Effector memory CD4-positive, alpha-beta T cell (primary cell): ENCODE data around the gene SYDE2.
"Not testable (repeated sequence)": the region's sequence is repeated elsewhere in the genome, so short reads cannot be mapped to it uniquely, and the experiment has no call there.

Source experiments
- DNase-seq, 3 donors: peaks; one replicate each; pipeline ENCODE4 v3.0.0-alpha.2; 2020
- H3K27ac ChIP-seq: 2 replicates; pipeline ENCODE4 v1.7.0; 2013; ENCODE audit warnings: mild to moderate bottlenecking, low read length, moderate library complexity; ENCODE audit not compliant: insufficient read depth, poor library complexity, severe bottlenecking
- H3K27me3 ChIP-seq: replicated peaks from 2 replicates; pipeline ENCODE4 v1.7.0; 2013; ENCODE audit warnings: mild to moderate bottlenecking, low read length; ENCODE audit not compliant: insufficient read depth, control insufficient read depth, poor library complexity, severe bottlenecking
- H3K36me3 ChIP-seq: 2 replicates; pipeline ENCODE4 v1.7.0; 2013; ENCODE audit warnings: mild to moderate bottlenecking, low read length, moderate library complexity; ENCODE audit not compliant: control insufficient read depth, insufficient read depth
- H3K4me1 ChIP-seq: 2 replicates; pipeline ENCODE4 v1.7.0; 2013; ENCODE audit warnings: low read length, mild to moderate bottlenecking; ENCODE audit not compliant: control insufficient read depth, insufficient read depth, poor library complexity, severe bottlenecking
- H3K4me3 ChIP-seq: 2 replicates; pipeline ENCODE4 v1.7.0; 2013; ENCODE audit warnings: low read length, low read depth, mild to moderate bottlenecking; ENCODE audit not compliant: insufficient read depth, poor library complexity, severe bottlenecking
- H3K9me3 ChIP-seq: 2 replicates; pipeline ENCODE4 v1.7.0; 2013; ENCODE audit warnings: mild to moderate bottlenecking, low read length, moderate library complexity; ENCODE audit not compliant: control insufficient read depth

SYDE2 gene

DNA sequence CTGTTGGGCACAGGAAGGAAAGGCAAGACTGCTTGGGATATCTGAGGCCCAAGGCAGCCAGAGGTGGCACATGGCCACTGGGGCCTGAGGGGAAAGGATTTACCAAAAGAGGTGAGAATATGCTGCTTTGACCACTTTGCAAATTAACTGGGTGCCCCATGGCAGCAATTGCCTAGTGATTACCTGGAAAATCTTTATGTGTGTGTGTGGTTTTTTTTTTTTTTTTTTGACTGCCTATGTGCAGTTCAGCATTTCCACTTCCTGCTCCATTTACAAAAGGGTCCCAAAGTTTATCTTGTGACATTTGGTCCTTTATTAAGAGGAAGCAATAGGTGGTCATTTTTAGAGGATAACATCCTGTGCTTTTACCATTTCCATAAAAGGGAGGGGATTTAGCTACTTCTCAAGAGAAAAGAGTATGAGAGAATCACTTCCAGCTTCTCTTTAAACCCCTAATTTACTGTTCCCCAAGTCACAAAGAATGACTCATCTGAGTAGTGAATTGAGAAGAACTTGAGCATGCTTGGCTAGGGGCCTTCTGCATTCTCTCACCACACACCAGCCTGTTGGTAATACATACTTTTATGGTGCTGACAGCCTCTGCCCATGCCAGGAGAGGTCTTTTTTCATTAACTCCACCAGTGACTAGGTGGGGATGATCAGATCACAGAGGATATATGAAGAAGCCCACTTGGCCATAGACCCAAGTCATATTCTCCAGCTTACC lies 52.1 kb downstream of the SYDE2 start:
- no peak overlapping the region for H3K4me3 ChIP-seq
- H3K4me1 ChIP-seq = no peaks in the 10 kb centered on the region
- no peaks in the 10 kb centered on the region for H3K36me3 ChIP-seq
- H3K9me3 ChIP-seq = no peaks in the 10 kb centered on the region
- no peak overlapping the region for H3K27ac ChIP-seq
- H3K27me3 ChIP-seq = no peaks in the 10 kb centered on the region
- DNase-seq = no peak

DNA sequence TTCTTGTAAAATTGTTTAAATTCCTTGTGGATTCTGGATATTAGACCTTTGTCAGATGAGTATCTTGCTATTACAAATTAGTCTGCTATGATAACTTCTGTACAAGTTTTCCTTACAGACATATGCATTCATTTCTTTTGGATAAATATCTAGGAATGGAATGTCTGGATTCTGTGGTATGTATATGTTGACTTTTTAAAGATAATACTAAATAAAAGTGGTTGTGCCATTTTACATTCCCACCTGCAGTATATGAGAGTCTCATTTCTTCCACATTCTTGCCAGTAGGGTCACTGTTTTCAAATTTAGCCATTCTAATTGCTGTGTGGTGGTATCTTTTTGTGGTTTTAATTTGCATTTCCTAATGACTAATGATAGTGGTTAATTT lies 53.9 kb downstream of the SYDE2 start:
- Histone ChIP-seq H3K27ac (no peak overlapping the region), H3K36me3 (no peaks in the 10 kb centered on the region), H3K9me3 (no peaks in the 10 kb centered on the region), H3K4me1 (no peaks in the 10 kb centered on the region), H3K27me3 (no peaks in the 10 kb centered on the region), H3K4me3 (no peak overlapping the region)
- DNase-seq = no peak

DNA sequence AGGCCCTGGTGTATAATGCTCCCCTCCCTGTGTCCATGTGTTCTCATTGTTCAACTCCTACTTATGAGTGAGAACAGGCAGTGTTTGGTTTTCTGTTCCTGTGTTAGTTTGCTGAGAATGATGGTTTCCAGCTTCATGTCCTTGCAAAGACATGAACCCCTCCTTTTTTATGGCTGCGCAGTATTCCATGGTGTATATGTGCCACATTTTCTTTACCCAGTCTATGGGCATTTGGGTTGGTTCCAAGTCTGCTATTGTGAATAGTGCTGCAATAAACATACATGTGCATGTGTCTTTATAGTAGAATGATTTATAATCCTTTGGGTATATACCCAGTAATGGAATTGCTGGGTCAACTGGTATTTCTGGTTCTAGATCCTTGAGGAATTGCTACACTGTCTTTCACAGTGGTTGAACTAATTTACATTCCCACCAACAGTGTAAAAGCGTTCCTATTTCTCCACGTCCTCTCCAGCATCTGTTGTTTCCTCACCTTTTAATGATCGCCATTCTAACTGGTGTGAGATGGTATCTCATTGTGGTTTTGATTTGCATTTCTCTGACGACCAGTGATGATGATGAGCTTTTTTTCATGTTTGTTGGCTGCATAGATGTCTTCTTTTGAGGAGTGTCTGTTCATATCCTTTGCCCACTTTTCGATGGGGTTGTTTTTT lies 54.4 kb downstream of the SYDE2 start:
- H3K4me1 ChIP-seq, H3K9me3 ChIP-seq, H3K27me3 ChIP-seq, H3K4me3 ChIP-seq, DNase-seq, H3K27ac ChIP-seq, H3K36me3 ChIP-seq: not testable (repeated sequence)

DNA sequence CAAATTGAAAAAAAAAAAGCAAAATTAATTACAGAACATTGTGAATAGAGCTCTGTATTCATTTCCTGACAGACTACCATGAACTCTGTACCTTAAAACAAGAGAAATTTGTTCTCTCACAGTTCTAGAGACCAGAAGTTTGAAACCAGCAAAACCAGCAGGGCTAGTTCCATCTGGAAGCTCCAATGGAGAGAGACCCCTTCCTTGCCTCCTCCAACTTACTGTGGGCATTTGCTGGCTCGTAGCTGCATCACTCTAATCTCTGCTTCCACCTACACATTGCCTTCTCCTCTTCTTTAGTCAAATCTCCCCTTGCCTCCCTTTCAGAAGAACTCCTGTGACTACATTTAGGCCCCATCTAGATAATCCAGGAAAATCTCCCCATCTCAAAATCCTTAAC lies 56.5 kb downstream of the SYDE2 start:
- no peak overlapping the region for H3K4me3 ChIP-seq
- no peaks in the 10 kb centered on the region for H3K4me1 ChIP-seq
- DNase-seq = no peak
- no peaks in the 10 kb centered on the region for H3K36me3 ChIP-seq
- no peak overlapping the region for H3K27ac ChIP-seq
- H3K9me3 ChIP-seq = no peaks in the 10 kb centered on the region
- no peaks in the 10 kb centered on the region for H3K27me3 ChIP-seq

DNA sequence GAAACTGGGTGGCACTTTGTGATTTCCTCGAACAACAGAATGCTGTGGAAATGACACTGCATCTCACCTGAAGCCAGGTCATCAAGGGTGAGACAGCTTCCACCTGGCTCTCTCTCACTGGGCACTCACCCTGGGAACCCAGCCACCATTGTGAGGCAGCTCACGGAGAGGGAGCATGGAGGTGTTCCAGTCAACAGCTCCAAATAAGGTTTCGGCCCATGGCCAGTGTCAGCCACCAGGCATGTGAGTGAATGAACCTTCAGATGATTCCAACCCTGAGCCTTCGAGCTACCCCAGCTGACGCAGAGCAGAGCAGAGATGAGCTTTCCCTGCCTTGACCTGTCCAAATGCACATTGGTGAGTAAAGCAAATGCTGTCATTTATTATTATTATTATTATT lies 58.1 kb downstream of the SYDE2 start:
- no peaks in the 10 kb centered on the region for H3K36me3 ChIP-seq
- DNase-seq = no peak
- H3K27me3 ChIP-seq = no peaks in the 10 kb centered on the region
- H3K4me3 ChIP-seq = no peak overlapping the region
- H3K4me1 ChIP-seq = no peaks in the 10 kb centered on the region
- no peak overlapping the region for H3K27ac ChIP-seq
- H3K9me3 ChIP-seq = no peaks in the 10 kb centered on the region

DNA sequence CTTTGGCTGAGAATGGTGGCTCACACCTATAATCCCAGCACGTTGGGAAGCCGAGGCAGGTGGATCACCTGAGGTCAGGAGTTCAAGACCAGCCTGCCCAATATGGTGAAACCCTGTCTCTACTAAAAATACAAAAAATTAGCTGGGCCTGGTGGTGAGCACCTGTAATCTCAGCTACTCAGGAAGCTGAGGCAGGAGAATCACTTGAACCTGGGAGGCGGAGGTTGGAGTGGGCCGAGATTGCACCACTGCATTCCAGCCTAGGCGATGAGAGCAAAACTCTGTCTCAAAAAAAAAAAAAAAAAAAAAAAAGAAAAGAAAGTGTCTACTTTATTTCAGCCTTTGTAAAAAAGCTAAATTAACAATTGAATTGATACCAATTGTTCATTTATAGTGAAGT lies 62.4 kb downstream of the SYDE2 start:
- H3K36me3 ChIP-seq, H3K9me3 ChIP-seq, H3K4me3 ChIP-seq, DNase-seq, H3K27ac ChIP-seq, H3K27me3 ChIP-seq, H3K4me1 ChIP-seq: not testable (repeated sequence)

DNA sequence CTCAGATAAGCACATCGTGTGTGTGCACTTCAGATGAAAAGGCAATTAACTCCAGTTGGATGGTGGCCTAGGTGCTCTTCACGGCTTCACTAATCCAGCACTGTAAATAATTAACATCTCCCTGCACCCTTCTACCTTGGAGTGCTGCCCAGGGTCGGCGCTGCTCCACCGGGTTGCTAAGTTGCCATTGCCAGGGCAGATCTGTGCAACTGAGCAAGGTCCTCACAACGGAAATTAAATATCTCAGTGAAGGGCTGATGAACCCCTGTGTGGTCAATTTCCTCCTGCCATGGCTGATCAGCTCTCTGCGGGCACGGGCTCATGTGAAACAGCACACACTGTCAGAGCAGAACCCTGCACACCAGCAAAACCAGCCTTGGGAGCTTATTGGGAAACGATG lies 63.2 kb downstream of the SYDE2 start:
- no peaks in the 10 kb centered on the region for H3K36me3 ChIP-seq
- no peak for DNase-seq
- no peaks in the 10 kb centered on the region for H3K27me3 ChIP-seq
- H3K4me1 ChIP-seq = no peaks in the 10 kb centered on the region
- no peaks in the 10 kb centered on the region for H3K9me3 ChIP-seq
- H3K4me3 ChIP-seq = no peak overlapping the region
- no peak overlapping the region for H3K27ac ChIP-seq

DNA sequence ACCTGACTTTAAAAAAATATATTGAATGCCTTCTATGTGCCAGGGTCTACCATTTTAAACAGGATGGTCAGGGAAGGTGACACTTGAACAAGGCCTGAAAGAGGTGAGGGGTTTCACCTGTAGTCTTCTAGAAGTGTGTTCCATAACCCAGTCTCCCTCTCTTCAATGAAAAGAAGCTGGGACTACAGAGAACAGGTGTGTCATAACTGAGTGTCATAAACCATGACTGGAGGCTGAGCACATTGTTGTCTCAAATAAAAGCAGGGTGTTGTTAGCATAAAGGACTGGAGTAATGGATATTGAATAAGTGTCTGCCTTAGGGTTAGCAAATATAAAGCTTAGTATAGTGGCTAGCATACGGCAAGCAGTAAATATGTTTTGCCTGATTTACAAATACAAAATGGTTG lies 65.4 kb downstream of the SYDE2 start:
- no peak overlapping the region for H3K27ac ChIP-seq
- no peaks in the 10 kb centered on the region for H3K36me3 ChIP-seq
- no peaks in the 10 kb centered on the region for H3K27me3 ChIP-seq
- H3K4me1 ChIP-seq = no peaks in the 10 kb centered on the region
- no peak overlapping the region for H3K4me3 ChIP-seq
- no peaks in the 10 kb centered on the region for H3K9me3 ChIP-seq
- no peak for DNase-seq

DNA sequence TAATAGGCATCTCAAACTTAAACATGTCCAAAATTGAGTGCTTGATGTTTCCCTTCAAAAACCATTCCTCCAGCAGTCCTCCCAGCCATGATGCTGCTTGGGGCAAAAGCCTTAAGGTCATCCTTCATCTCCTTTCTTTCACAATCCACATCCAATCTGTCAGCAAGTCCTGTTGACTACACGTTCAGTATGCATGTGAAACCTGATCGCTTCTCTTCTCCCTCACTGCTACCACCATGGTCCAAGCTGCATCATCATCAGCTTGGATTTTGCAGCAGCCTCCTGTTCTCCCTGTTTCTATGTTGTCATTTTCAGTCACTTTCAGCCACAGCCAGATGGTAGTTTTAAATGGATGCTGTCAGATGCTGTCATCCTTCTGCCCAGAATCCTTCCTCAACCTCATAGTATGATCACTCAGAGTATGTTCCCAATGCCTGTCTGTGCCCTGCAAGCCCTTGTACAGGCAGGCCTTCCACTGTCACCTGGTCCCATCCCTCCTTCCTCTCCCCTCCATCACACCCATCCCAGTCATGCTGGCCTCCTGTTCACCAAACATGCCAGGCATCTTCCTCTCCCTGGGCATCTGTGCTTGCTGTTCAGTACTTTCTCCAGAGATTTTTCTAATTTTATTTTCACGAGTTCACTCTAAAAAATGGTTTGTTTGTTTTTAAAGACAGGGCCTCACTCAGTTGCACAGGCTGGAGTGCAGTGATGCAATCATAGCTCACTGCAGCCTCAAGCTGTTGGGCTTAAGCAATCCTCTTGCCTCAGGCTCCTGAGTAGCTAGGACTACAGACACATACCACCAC lies 66.0 kb downstream of the SYDE2 start:
- Histone ChIP-seq H3K4me3 (no peak overlapping the region), H3K36me3 (no peaks in the 10 kb centered on the region), H3K9me3 (no peaks in the 10 kb centered on the region), H3K27me3 (no peaks in the 10 kb centered on the region), H3K4me1 (no peaks in the 10 kb centered on the region), H3K27ac (no peak overlapping the region)
- DNase-seq = no peak

DNA sequence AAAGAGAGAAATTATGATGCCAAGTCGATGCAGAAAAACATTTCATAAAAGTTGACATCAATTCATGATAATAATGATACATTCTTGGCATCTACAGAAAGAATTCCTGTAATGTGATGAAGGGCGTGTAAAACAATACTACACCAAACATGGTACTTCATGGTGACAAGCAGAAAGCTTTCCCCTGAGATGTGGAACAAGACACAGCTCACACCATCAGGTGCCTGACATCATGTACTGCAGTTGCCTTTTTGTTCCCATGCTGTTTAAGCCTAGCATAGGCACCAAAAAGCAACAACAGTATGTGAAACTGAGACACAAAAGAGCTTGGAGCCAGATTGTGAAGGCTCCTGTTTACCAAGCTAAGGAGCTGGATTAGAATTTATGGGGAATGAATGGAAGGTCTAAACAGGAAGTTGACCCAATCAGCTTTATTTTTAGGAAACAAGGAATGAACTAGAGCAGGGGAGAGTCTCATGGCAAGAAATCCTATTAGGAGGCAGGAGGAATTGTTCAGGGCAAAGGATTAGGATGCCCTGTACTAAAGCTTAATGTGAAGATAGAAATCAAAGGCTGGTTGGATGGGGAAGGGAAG lies 67.2 kb downstream of the SYDE2 start:
- DNase-seq = no peak
- Histone ChIP-seq H3K27ac (no peak overlapping the region), H3K4me1 (no peaks in the 10 kb centered on the region), H3K36me3 (no peaks in the 10 kb centered on the region), H3K9me3 (no peaks in the 10 kb centered on the region), H3K27me3 (no peaks in the 10 kb centered on the region), H3K4me3 (no peak overlapping the region)
